MCF 10A (cell line): Measurements from ENCODE around the gene DIRAS3. TPM values are rescaled to one million over a fixed set of nuclear protein-coding genes. Genes with fewer than 3 reads are reported as not detected.

Experiments
- BruUV-seq: library from RNA; stranded (reverse); fragments of 400-500 nt; replicated peaks from 2 replicates; lab custom pipeline; 2021; lab: Mats Ljungman, UMichigan
- CTCF ChIA-PET: fragments of 300-600 bp; sonication (Branson Sonifier 250); formaldehyde crosslinking; extraction: SDS; loops from one replicate; lab custom pipeline; 2021; ENCODE audit warnings: antibody characterized with exemption, inconsistent platforms; lab: Yijun Ruan, JAX
- POLR2A ChIA-PET: fragments of 300-600, 350-650 bp; sonication (Branson Sonifier 250); formaldehyde crosslinking; extraction: SDS; loops from one replicate; lab custom pipeline; 2020; ENCODE audit warnings: antibody characterized with exemption, inconsistent platforms; lab: Yijun Ruan, JAX
- DNase-seq: peaks from one replicate; pipeline ENCODE4 v3.0.0-alpha.2; 2018; ENCODE audit not compliant: unreplicated experiment
- H3K27ac Mint-ChIP-seq: one replicate; pipeline ENCODE4 v1.8.0; 2022; ENCODE audit warnings: mild to moderate bottlenecking, low read depth, mixed read lengths; ENCODE audit not compliant: unreplicated experiment
- H3K27me3 Mint-ChIP-seq: one replicate; pipeline ENCODE4 v1.8.0; 2022; ENCODE audit warnings: mixed read lengths; ENCODE audit not compliant: insufficient read depth, unreplicated experiment
- H3K36me3 Mint-ChIP-seq: one replicate; pipeline ENCODE4 v1.8.0; 2022; ENCODE audit warnings: mild to moderate bottlenecking, moderate library complexity, mixed read lengths; ENCODE audit not compliant: insufficient read depth, unreplicated experiment
- H3K4me1 Mint-ChIP-seq: one replicate; pipeline ENCODE4 v1.8.0; 2022; ENCODE audit warnings: mixed read lengths; ENCODE audit not compliant: insufficient read depth, unreplicated experiment
- H3K4me3 Mint-ChIP-seq: one replicate; pipeline ENCODE4 v1.8.0; 2022; ENCODE audit warnings: mild to moderate bottlenecking, moderate library complexity, mixed read lengths; ENCODE audit not compliant: unreplicated experiment
- H3K9me3 Mint-ChIP-seq: one replicate; pipeline ENCODE4 v1.8.0; 2022; ENCODE audit warnings: mixed read lengths; ENCODE audit not compliant: unreplicated experiment
- intact Hi-C: fragments of 100-400 bp; cut with micrococcal nuclease; formaldehyde crosslinking; loops from 2 replicates; pipeline ENCODE4 v1.14.1; 2022
- total RNA-seq: library from RNA; stranded (reverse); gene quantifications from 2 replicates; pipeline ENCODE4 v1.2.3, GENCODE V29; 2022
- TF ChIP-seq, protein P1 (sequence below): fragments of 200-600 bp; IDR thresholded peaks from one replicate; pipeline ENCODE4 v1.8.0; 2022; ENCODE audit warnings: antibody characterized with exemption, mild to moderate bottlenecking; ENCODE audit not compliant: unreplicated experiment

DIRAS3 gene
- total RNA-seq, 1 experiment from 2014 or later, result not detected

DNA sequence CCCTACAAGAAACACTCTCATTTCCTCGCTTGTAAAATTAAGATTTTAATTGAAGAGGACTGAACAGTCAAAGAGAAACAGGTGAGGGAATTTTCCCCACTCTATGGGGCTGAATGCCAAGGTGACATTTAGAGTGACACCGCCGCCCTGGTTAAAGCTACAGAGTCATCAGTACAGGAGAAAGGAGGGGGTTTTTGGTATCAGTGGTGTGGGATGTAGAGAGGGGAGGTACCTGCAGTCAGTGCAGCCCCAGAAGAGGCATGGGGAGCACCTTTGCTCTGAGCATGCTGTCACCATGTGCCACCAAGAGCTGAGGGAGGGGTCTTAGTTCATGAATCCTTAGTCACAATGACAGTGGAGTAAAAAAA lies 2.8 kb downstream of the DIRAS3 start:
- Mint-ChIP-seq H3K27ac (no peak overlapping the region), H3K9me3 (no peaks in the 10 kb centered on the region), H3K4me1 (no peaks in the 10 kb centered on the region), H3K36me3 (peaks cover 6% of the 10 kb centered on the region), H3K4me3 (no peak overlapping the region), H3K27me3 (no peaks in the 10 kb centered on the region)
- DNase-seq, result no peak
- intact Hi-C loops, result no loop called here
- BruUV-seq, result no TSS peak
- ChIA-PET CTCF (interaction anchor here (0.6 to 1.2 kb wide), 2 partner anchors 66 to 404 kb away, joined by 4 to 5 read pairs; no protein-coding TSS in a partner anchor), POLR2A (no interaction called here)
- TF ChIP-seq, protein P1, sequence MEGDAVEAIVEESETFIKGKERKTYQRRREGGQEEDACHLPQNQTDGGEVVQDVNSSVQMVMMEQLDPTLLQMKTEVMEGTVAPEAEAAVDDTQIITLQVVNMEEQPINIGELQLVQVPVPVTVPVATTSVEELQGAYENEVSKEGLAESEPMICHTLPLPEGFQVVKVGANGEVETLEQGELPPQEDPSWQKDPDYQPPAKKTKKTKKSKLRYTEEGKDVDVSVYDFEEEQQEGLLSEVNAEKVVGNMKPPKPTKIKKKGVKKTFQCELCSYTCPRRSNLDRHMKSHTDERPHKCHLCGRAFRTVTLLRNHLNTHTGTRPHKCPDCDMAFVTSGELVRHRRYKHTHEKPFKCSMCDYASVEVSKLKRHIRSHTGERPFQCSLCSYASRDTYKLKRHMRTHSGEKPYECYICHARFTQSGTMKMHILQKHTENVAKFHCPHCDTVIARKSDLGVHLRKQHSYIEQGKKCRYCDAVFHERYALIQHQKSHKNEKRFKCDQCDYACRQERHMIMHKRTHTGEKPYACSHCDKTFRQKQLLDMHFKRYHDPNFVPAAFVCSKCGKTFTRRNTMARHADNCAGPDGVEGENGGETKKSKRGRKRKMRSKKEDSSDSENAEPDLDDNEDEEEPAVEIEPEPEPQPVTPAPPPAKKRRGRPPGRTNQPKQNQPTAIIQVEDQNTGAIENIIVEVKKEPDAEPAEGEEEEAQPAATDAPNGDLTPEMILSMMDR, result no peak

DNA sequence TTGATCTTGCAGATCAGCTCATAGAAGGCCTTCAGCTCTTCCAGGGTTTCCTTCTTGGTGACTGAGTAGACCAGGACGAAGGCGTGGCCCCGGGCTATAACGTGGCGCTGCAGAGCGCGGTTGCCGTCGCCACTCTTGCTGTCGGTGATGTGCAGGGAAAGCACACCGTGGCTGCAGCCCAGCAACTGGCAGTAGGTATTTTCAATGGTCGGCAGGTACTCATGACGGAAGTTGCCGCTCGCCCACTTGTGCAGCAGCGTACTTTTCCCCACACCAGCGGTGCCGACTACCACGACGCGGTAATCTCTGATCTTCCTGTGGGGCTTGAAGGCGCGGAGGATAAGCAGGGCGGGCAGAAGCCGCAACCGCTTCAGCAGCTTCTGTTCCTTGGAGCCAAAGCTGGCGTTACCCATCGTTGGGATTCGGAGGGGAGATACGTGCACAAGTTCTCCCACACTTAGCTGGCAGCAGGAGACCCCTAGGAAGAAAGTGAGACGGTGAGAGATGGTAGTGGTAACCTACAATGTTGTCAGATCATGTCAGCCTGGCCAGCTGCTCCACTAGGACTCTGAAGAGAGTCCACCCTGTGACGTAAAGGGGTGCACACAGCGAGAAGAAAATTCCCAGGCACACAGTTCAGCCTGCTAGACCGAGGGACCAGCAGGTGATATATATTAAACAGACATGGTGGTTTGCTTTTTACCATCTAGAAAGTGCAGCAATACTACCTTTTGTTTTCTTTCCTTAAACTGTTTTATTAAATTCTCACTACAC lies 3.4 kb downstream of the DIRAS3 start:
- H3K4me3 Mint-ChIP-seq, result no peak overlapping the region
- no TSS peak for BruUV-seq
- ChIA-PET CTCF (interaction anchor here (0.6 to 1.2 kb wide), 3 partner anchors 38 to 403 kb away, joined by 3 to 5 read pairs (median 4); no protein-coding TSS in a partner anchor), POLR2A (no interaction called here)
- H3K27me3 Mint-ChIP-seq, result no peaks in the 10 kb centered on the region
- H3K4me1 Mint-ChIP-seq, result no peaks in the 10 kb centered on the region
- H3K9me3 Mint-ChIP-seq, result no peaks in the 10 kb centered on the region
- peaks cover under 1% of the 10 kb centered on the region for H3K36me3 Mint-ChIP-seq
- DNase-seq, result no peak
- intact Hi-C loops, result no loop called here
- TF ChIP-seq, protein P1, result no peak
- H3K27ac Mint-ChIP-seq, result no peak overlapping the region

DNA sequence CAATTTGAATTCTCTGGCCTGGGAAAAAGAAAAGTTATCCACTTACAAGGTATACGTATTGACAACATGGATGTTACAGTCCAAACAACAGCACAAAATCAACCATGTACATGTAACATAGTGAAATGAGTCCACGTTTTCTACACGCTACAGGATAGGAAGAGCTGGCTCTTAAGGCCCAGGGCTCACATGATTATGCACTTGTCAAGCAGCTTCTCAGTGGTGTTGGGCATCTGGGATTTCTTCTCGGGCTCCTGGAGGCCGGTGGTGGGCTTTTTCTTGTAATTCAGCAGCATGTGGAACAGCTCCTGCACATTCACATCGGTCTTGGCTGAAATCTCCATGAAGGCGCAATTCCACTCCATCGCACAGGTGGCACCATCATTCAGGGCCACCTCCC lies 4.0 kb downstream of the DIRAS3 start:
- no TSS peak for BruUV-seq
- no peak overlapping the region for H3K27ac Mint-ChIP-seq
- no peak for DNase-seq
- POLR2A ChIA-PET, result no interaction called here
- no peaks in the 10 kb centered on the region for H3K9me3 Mint-ChIP-seq
- H3K27me3 Mint-ChIP-seq, result no peaks in the 10 kb centered on the region
- no peak overlapping the region for H3K4me3 Mint-ChIP-seq
- H3K36me3 Mint-ChIP-seq, result no peaks in the 10 kb centered on the region
- CTCF ChIA-PET, result interaction anchor here (0.6 kb wide), 1 partner anchor 37 kb away, joined by 3 read pairs; no protein-coding TSS in a partner anchor
- intact Hi-C loops, result no loop called here
- TF ChIP-seq, protein P1, result no peak
- H3K4me1 Mint-ChIP-seq, result no peaks in the 10 kb centered on the region

DNA sequence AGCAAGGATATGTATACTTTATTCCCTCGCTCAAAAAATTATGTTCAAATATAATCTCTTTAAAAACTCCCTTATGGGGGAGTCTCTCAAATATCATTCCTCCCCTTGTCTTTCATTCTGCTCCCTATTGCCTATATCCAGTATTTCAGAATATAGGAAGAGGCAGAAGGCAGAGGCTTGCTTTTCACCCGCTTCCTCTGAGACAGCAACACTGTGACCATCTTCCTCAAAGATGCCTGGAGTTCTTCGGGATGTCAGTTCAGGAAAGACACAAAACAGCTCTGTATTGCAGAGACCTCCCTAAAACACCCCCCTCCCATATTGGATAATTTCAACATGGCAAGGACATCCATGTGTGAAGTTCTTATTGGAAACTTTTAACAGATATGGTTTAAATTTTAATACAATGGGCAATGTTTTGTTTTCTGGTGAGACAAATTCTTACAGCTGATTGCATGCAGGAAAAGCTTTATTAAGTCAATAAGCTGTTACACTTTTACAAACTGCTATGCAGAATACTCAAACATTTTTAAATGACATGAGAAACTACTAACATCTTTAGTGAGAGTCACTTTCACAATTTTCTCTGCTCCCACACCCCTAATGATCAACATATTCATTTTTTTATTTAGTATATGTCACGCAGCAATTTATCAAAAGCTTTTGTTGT lies 4.8 kb downstream of the DIRAS3 start:
- CTCF ChIA-PET, result interaction anchor here (0.7 kb wide), 1 partner anchor 445 kb away, joined by 4 read pairs; no protein-coding TSS in a partner anchor

More for the DNA sequence above, 4.8 kb downstream of the DIRAS3 start:
- Mint-ChIP-seq H3K4me3 (no peak overlapping the region), H3K4me1 (no peaks in the 10 kb centered on the region), H3K36me3 (no peaks in the 10 kb centered on the region), H3K9me3 (no peaks in the 10 kb centered on the region), H3K27ac (no peak overlapping the region), H3K27me3 (no peaks in the 10 kb centered on the region)
- BruUV-seq, result no TSS peak
- DNase-seq, result no peak
- intact Hi-C loops, result no loop called here
- TF ChIP-seq, protein P1, result no peak
- POLR2A ChIA-PET, result no interaction called here
